Activated CD4-positive, alpha-beta T cell treated with anti-CD3 and anti-CD28 coated beads, Interleukin-2, amount 50 U/mL, for 16 hours (primary cell): Measurements from ENCODE around the gene ATP13A5.

Experiments
- DNase-seq: peaks from one replicate; pipeline ENCODE4 v3.0.0-alpha.2; 2020

The ATP13A5 gene

GRCh38 chr3:193378706-193379105 lies at the start of gene ATP13A5:
TSS of gene ATP13A5 (minus strand) at chr3:193378753. CDS start at chr3:193378725, 28 bp downstream.
- no peak for DNase-seq

DNA sequence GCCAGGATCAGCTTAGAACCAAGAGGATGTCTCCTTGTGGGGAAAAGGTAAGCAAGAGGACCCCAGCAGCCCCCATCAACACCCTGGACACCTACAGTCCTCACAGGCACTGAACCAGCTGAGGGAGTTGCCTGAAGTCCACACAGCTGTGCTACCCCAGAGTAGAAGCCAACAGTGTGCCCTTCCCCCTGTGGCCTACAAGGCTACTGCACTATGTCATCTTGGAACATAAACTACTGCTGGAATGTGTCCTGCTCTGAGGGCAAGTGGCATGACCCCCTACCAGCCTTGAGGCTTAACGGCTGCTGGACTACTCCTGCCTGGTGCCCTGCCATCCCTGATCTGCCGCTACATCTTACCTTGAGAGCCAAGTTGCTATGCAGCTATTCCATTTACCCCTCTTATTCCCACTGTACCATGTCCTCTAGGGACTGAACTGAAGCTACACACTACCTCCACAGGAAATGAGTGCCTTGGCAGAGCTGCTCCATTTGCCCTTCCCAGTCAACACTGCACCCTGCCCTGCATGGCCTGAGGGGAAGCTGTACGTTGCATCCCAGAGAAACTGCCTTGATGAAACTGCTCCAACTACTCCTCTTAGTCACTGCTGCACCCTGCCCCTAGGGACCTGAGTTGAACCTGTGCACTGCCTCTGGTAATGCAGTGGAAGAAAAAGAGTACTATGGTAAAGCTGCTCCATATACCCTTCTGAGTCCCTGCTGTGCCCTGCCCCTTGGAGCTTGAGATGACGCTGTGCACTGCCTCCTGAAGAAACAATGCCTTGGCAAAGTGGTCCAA lies 40.2 kb upstream of the ATP13A5 start:
- no peak for DNase-seq

DNA sequence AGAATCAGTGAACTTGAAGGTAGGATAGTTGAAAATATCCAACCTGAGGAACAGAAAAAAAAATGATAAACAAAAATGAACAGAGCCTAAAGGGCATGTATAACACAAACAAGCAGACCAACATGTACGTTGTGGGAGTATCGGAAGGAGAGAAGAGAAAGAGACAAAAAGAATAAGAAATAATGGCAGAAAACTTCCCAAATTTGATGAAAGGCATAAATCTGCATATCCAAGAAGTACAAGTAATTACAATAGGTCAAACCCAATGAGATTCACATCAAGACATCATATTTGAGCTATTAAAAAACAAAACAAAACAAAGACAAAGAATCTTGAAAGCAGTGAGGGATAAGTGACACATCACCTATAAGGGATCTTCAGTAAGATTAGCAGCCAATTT lies 38.1 kb upstream of the ATP13A5 start:
- DNase-seq: no peak

DNA sequence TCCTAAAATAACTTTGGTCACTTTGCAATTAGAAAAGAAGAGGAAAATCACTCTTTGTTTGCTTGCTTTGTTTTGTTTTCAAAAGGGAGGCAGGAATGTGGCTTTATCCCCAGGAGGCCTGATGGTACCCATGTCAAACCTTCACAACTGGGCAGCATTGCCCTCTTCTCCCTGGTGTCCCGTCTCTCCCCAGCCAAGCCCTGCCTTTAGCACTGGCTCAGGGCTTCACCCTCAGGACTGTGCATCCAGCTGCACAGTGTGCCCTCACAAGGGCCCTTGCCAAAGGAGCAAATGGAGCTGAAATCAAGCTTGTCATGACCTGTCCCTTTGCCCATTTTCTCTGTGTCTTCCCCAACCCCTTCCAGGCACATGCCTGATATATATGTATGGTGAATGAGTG lies 29.1 kb upstream of the ATP13A5 start:
- no peak for DNase-seq

DNA sequence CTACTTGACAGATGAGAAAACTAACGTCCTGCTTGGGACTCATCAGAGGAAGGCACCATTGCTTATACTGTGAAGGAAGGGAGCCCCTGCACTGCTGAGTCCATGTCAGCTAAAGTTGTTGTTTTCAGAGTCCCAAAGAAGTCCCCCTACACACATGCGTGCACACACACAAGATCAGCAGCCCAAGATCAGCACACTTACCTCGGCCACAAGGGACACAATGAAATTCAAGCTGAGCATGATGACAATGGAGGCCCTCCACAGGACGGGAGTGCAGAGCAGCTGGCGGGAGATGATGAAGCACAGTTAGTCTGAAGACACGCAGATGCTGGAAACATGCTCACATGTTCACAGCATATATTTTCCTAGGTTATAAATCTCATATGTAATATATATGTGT lies 28.6 kb upstream of the ATP13A5 start:
- no peak for DNase-seq

- no peak for DNase-seq
Measured at GRCh38 chr3:193403307-193403706, 24.8 kb upstream of the ATP13A5 start.

DNA sequence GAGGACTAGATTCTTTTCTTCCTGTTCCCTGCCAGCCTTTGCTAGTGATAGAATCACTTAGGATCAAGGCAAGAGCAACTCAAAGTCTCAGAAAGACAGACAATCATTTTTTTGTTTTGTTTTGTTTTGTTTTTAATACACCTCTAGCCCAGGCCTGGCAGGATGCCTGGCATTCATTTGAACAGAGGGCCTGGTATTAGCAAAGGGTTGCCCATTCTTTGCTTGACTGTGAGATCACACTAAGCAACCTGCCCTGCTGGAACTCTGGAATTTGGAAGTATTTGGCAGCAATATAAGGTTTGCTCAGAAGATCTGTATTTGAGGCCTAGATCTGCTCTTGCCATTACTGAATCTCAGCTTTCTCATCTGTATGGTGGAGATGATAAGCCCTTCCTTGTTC lies 21.8 kb upstream of the ATP13A5 start:
- no peak for DNase-seq

GRCh38 chr3:193396451-193397244 lies 18.1 kb upstream of the ATP13A5 start:
- DNase-seq: no peak

DNA sequence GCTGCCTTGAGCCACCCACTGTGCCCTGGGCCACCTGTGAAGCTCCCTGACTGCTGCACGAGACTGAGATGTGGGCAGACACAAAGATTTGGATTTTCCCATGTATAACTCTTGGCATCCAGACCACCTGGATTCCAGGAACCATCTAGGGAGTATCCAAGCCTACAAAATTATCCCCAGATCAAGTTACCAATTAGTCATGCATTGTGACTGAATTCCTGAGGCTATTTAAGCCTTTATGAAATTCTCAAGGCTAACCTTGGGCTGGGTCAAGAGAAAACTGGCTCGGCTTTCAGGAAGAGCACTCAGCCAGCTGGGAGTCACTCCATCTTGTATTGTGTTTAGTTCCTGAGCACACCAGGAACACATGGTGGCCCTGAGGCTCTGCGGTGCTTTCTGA lies 13.3 kb upstream of the ATP13A5 start:
- DNase-seq: no peak

DNA sequence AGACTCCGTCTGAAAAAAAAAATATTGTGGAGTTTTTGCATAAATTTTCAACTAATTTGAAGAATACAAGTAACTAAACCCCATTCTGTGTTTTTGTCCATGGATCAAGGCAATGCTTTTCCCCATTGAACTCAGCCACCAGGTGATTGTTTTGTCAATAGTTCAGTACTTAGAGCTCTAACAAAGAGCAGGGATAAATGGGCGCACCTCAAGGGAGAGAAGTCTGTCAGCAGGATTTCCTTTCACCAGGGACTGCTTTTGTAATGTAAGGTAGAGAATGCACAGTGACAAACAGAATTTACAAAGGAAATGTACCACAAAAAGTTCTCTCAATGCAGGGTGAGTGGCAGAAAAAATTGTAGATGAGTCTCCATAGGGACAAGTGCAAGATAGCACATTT lies 10.8 kb upstream of the ATP13A5 start:
- no peak for DNase-seq

- no peak for DNase-seq
Measured at GRCh38 chr3:193388361-193388760, 9.8 kb upstream of the ATP13A5 start.

DNA sequence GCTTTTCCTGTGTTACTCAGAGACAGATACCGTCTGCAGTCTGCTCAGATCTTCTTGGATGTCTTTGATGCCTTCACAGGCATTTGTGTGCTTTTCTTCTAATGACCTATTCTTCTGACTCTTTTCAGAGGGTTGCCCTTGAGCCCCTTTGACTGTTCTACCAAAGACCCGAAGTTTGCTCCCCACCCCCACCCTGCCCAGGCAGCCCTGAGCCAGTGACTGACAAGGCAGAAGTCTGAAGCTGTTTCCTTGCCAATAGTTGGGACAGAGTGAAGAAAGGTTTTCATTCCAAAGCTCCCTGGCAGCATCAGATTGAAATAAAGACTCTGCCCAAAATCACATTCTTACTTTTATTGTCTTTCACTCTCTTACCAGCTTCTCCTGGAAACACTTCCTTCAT lies 9.0 kb upstream of the ATP13A5 start:
- no peak for DNase-seq

DNA sequence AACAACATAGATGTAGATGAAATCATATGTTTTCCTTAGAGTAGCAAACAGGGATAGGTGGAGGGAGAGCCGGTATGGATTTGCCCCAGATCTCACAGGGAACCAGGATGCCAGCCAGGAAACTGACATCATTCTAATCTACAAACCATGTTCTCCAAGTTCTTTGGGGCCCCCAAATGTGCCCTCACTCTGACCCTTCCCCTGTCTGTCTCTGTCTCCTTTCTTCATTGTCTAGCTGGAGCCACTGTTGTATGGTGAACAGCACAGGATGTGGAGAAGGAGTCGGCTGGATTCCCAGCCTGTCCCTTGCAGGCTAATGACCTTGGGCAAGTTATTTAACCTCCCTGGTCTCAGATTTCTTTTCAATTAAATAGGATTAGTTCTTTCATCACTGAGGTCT lies 962 bp downstream of the ATP13A5 start:
- no peak for DNase-seq

- DNase-seq: no peak
Measured at GRCh38 chr3:193375614-193376013, 2.9 kb downstream of the ATP13A5 start.

GRCh38 chr3:193372783-193373182 lies 5.8 kb downstream of the ATP13A5 start:
- peak; percentile 13 for DNase-seq

- no peak for DNase-seq
Measured at GRCh38 chr3:193367868-193368267, 10.7 kb downstream of the ATP13A5 start.

DNA sequence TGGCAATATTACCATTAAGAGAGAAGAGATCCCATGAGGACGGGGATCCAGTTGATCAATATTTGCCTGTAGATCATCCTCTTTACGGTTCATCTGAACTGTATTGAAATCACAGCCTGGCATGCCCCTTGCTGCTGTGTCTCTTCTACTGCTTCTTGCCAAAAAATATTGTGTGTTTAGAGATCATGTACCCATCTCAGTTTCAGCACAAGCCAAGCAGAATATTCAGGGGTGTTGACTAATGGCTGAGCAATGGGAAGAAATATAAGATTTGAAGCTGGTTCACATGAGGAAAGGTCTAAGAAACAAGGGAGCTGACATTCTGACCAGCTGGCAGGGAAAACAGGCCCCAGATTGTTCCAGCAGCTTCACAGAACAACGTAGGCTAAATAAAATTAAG lies 21.3 kb downstream of the ATP13A5 start:
- DNase-seq: no peak

GRCh38 chr3:193354423-193354822 lies 24.1 kb downstream of the ATP13A5 start:
- no peak for DNase-seq

GRCh38 chr3:193350744-193351143 lies 27.8 kb downstream of the ATP13A5 start:
- DNase-seq: no peak

DNA sequence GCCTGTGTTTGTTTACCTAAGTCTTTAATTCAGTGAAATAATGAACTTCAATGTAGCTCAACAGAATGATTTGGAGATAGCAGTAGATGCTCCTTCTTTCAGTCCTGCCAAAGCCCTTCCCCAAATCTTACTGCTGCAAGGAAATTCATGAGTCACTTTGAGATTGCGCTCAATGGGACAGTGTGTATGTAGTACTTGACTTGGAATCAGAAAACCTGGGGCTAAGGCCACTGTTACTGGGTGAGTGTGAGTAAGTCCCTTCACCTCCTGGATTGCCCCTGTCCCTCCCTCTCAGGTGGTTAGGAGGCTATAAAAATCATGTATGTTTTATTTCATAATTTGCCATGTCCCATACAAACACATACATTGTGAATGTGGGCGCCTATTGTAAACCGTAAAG lies 29.9 kb downstream of the ATP13A5 start:
- no peak for DNase-seq

DNA sequence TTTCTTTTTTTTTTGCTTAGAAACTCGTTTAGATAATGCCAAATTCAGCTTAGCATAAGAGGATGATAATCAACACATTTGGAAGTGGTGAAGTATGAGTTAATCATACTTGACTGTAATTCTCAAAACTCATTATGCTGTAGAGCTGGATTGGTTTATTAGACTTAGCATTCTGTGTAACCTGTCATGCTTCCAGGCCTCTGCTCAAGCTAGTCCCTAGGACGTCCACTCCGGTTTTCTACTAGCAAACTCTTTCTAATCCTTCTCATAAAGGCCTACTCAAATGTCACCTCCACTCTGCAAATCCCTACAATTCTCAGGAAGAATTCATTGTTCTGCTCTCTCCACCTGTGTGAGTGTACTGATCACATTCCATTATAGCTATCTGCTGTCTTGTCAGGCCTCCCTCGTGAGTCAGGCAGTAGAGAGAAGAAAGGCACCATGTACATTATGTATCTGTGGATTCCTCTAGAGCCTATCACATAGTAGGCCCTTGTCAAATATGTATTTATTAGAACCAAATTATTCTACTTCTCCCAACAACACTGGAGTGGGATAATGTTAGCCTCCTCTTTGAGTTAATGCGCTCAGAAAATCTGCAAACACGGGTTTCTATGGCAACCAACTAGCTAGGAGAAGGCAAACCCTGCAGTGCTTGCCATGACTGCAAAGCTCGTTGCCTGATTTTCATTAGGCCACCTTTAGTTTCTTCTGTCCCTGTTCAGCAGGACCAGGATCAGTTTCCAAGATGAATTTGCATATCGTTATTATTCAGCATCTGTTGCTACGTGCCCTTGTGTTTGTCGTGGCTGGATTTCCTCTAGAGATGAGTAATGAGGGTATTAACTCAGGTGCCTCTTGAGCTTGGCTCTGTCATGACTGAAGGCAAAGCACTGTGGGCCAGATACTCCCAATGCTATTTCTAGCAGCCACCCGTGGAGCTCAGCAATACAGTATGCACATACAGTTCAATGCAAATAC lies 30.7 kb downstream of the ATP13A5 start:
- peak; percentile 10 for DNase-seq

GRCh38 chr3:193346259-193346658 lies 32.3 kb downstream of the ATP13A5 start:
- no peak for DNase-seq

DNA sequence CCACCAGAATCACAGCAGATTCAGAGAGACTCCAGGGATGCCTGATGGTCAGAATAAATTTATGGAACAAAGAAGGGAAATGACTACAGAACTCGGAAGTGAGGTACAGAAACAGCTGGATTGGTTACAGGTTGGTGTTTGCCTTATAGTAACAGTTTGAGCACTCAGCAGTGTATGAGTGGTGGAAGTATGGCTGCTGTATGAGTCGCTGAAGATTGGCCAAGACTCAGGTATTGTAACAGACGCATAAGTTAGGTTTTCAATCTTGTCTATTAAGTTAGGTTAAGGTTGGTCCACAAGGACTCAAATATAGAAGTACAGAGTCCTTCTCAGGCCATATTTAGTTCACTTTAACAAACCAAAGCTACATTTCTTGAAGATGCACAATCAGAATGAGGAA lies 33.1 kb downstream of the ATP13A5 start:
- DNase-seq: no peak
